GM12878 (cell line): ENCODE measurements around the gene SVBP. TPM values are rescaled to one million over a fixed set of nuclear protein-coding genes. Genes with fewer than 3 reads are reported as not detected.

Experiments
- ATAC-seq: fragments of 200-7000 bp; cut with Tn5 transposase; 3 replicates; pipeline ENCODE4 v1.9.1; 2020; ENCODE audit warnings: mild to moderate bottlenecking, moderate library complexity
- BruUV-seq: library from RNA; stranded (reverse); fragments of 400-500 nt; replicated peaks from 2 replicates; lab custom pipeline; 2021; lab: Mats Ljungman, UMichigan
- CTCF ChIA-PET: fragments of 300-600 bp; sonication (Branson Sonifier 250); formaldehyde crosslinking; extraction: SDS; loops from one replicate; lab custom pipeline; 2021; ENCODE audit warnings: inconsistent platforms; lab: Yijun Ruan, JAX
- POLR2A ChIA-PET: fragments of 350-600 bp; formaldehyde crosslinking; extraction: SDS; loops from one replicate; lab custom pipeline; 2021; ENCODE audit warnings: inconsistent platforms; lab: Charles Lee
- RAD21 ChIA-PET: fragments of 300-600 bp; sonication (Branson Sonifier 250); formaldehyde crosslinking; loops from one replicate; lab custom pipeline; 2023; ENCODE audit warnings: antibody characterized with exemption; ENCODE audit not compliant: unreplicated experiment; lab: Charles Lee
- SMC1A ChIA-PET: fragments of 300-600 bp; sonication (Branson Sonifier 250); formaldehyde crosslinking; loops from one replicate; lab custom pipeline; 2023; ENCODE audit not compliant: unreplicated experiment, uncharacterized antibody; lab: Charles Lee
- DNase-seq: peaks from one replicate; pipeline ENCODE4 v3.0.0-alpha.2; 2011; ENCODE audit warnings: low read depth, low spot score
- FAIRE-seq: peaks from 3 replicates; lab custom pipeline; 2011; peaks lifted over from hg19 to GRCh38; lab: Jason Lieb, UNC
- H2AFZ ChIP-seq: 2 replicates; pipeline ENCODE4 v1.6.0; 2011; ENCODE audit warnings: low read depth, low read length, control low read depth; ENCODE audit not compliant: control insufficient read depth
- H3K27ac ChIP-seq: 2 replicates; pipeline ENCODE4 v1.5.1; 2011; ENCODE audit warnings: control low read depth; ENCODE audit not compliant: control insufficient read depth, insufficient read depth
- H3K27me3 ChIP-seq, 2 experiments: replicated peaks in 1 of 2; 2 replicates each; pipeline versions ENCODE4 v1.6.0 to v1.6.1; 2011; ENCODE audit warnings: low read length in 1 of 2; ENCODE audit not compliant: control insufficient read depth in 2 of 2, insufficient read depth in 2 of 2
- H3K36me3 ChIP-seq, 2 experiments: 2 replicates each; pipeline ENCODE4 v1.5.1; 2011; ENCODE audit warnings: low read length in 1 of 2; ENCODE audit not compliant: control insufficient read depth in 2 of 2, insufficient read depth in 2 of 2
- H3K4me1 ChIP-seq: 2 replicates; pipeline ENCODE4 v1.6.1; 2011; ENCODE audit warnings: mild to moderate bottlenecking, low read length, moderate library complexity, mixed read lengths; ENCODE audit not compliant: control insufficient read depth, insufficient read depth
- H3K4me2 ChIP-seq: 2 replicates; pipeline ENCODE4 v1.6.0; 2011; ENCODE audit warnings: control low read depth; ENCODE audit not compliant: control insufficient read depth, insufficient read depth
- H3K4me3 ChIP-seq: fragments of 200-600 bp; sonication (generic); 2 replicates; pipeline ENCODE4 v1.5.1; 2016
- H3K79me2 ChIP-seq: 2 replicates; pipeline ENCODE4 v1.6.0; 2011; ENCODE audit warnings: low read length; ENCODE audit not compliant: control insufficient read depth, insufficient read depth
- H3K9ac ChIP-seq: 2 replicates; pipeline ENCODE4 v1.8.0; 2011; ENCODE audit warnings: low read length, control low read depth, mixed read lengths; ENCODE audit not compliant: control insufficient read depth, insufficient read depth
- H3K9me3 ChIP-seq: replicated peaks from 3 replicates; pipeline ENCODE4 v1.5.1; 2011; ENCODE audit warnings: mild to moderate bottlenecking, low read length; ENCODE audit not compliant: control insufficient read depth, insufficient read depth
- H4K20me1 ChIP-seq: 2 replicates; pipeline ENCODE4 v1.6.0; 2011; ENCODE audit not compliant: control insufficient read depth, insufficient read depth
- BCL11A ChIP-seq: IDR thresholded peaks from 2 replicates; pipeline ENCODE4 v1.6.1; 2011; ENCODE audit warnings: low read depth, low read length
- EGR1 ChIP-seq, 2 experiments: IDR thresholded peaks; 1 replicate in 1 of 2; 2 replicates in 1 of 2; pipeline ENCODE4 v1.6.1; 2011 to 2012; ENCODE audit warnings: low read depth in 2 of 2, low read length in 2 of 2, borderline replicate concordance in 1 of 2, mild to moderate bottlenecking in 1 of 2, moderate library complexity in 1 of 2
- HDAC2 ChIP-seq: fragments of 200-600 bp; sonication (generic); IDR thresholded peaks from 2 replicates; pipeline ENCODE4 v1.6.1; 2017
- JUNB ChIP-seq: IDR thresholded peaks from 2 replicates; pipeline ENCODE4 v1.6.1; 2016; ENCODE audit warnings: antibody characterized with exemption, mild to moderate bottlenecking
- KAT2A ChIP-seq: conservative IDR thresholded peaks from 2 replicates; pipeline ENCODE4 v1.6.1; 2011; ENCODE audit warnings: low read depth, low read length; ENCODE audit not compliant: control insufficient read depth
- POLR2AphosphoS2 ChIP-seq: IDR thresholded peaks from 2 replicates; pipeline ENCODE4 v1.6.1; 2011; ENCODE audit warnings: low read depth, mild to moderate bottlenecking, low read length, improper control_type of control experiment, moderate library complexity
- RCOR1 ChIP-seq: conservative IDR thresholded peaks from 2 replicates; pipeline ENCODE4 v1.6.1; 2012; ENCODE audit warnings: low read depth, low read length, improper control_type of control experiment
- SMAD1 ChIP-seq: fragments of 450-650 bp; IDR thresholded peaks from 2 replicates; pipeline ENCODE4 v1.6.1; 2018; ENCODE audit warnings: mild to moderate bottlenecking, low read depth; ENCODE audit not compliant: partially characterized antibody
- ZSCAN29 ChIP-seq: fragments of 450-650 bp; IDR thresholded peaks from 2 replicates; pipeline ENCODE4 v1.6.1; 2017; ENCODE audit warnings: mild to moderate bottlenecking, moderate library complexity
- WGBS: methylation state at CpG from one replicate; pipeline ENCODE4 v1.1.6; 2016; ENCODE audit warnings: low lambda C conversion rate; ENCODE audit not compliant: insufficient replicate concordance, insufficient coverage; ENCODE audit errors: missing lambda C conversion rate; 5-methylcytosine and 5-hydroxymethylcytosine counted together
- in situ Hi-C: fragments of 300-500 bp; cut with MboI; formaldehyde crosslinking; loops from 9 replicates; pipeline ENCODE4 v1.14.3; 2018; ENCODE audit warnings: mixed read lengths
- intact Hi-C: fragments of 100-400 bp; cut with micrococcal nuclease; formaldehyde crosslinking; loops from one replicate; pipeline ENCODE4 v1.14.2; 2022; ENCODE audit not compliant: unreplicated experiment
- polyA plus RNA-seq, 11 experiments: library from polyadenylated mRNA; depleted of rRNA in 4 of 11; unstranded in 6 of 11; stranded (reverse) in 5 of 11; fragments of >200 nt; fragmentation: Nextera tagmentation in 4 of 11; fragmentation: Illumina TruSeq in 1 of 11; extraction: Ambion mirVana in 4 of 11; extraction: Trizol in 1 of 11; gene quantifications; 1 replicate in 1 of 11; 2 replicates in 10 of 11; pipeline versions ENCODE4 v1.2.1 to v1.2.3, GENCODE V29; 2011 to 2016; ENCODE audit warnings: inconsistent platforms in 2 of 11, missing spikeins in 2 of 11, low read depth in 1 of 11
- total RNA-seq, 4 experiments: library from RNA; depleted of rRNA in 3 of 4; stranded (reverse); fragments of >200 nt in 3 of 4; fragmentation: Illumina TruSeq in 1 of 4; extraction: Trizol in 1 of 4; gene quantifications; 2 replicates each; pipeline versions ENCODE4 v1.2.1 to v1.2.3, GENCODE V29; 2013 to 2021
- TF ChIP-seq, protein P1 (sequence below): fragments of 450-650 bp; IDR thresholded peaks from 2 replicates; pipeline ENCODE4 v1.6.1; 2018; ENCODE audit warnings: borderline replicate concordance, mild to moderate bottlenecking; ENCODE audit not compliant: partially characterized antibody
- TF ChIP-seq, protein P2 (sequence below): fragments of 450-650 bp; IDR thresholded peaks from 2 replicates; pipeline ENCODE4 v1.6.1; 2018; ENCODE audit warnings: mild to moderate bottlenecking, low read depth, moderate library complexity; ENCODE audit not compliant: partially characterized antibody
- TF ChIP-seq, protein P3 (sequence below): fragments of 150-350 bp; IDR thresholded peaks from 2 replicates; pipeline ENCODE4 v1.6.1; 2014; ENCODE audit warnings: mild to moderate bottlenecking, low read depth, low read length
- TF ChIP-seq, protein P4 (sequence below): fragments of 450-650 bp; IDR thresholded peaks from 2 replicates; pipeline ENCODE4 v1.6.1; 2017; ENCODE audit warnings: mild to moderate bottlenecking, moderate library complexity

SVBP gene
- total and polyA plus RNA-seq, 10 of the 15 experiments (the other 5 are each of a cell fraction or from before 2014, with no cell fraction given): 12.6 to 29.5 (median 19.8) TPM

DNA sequence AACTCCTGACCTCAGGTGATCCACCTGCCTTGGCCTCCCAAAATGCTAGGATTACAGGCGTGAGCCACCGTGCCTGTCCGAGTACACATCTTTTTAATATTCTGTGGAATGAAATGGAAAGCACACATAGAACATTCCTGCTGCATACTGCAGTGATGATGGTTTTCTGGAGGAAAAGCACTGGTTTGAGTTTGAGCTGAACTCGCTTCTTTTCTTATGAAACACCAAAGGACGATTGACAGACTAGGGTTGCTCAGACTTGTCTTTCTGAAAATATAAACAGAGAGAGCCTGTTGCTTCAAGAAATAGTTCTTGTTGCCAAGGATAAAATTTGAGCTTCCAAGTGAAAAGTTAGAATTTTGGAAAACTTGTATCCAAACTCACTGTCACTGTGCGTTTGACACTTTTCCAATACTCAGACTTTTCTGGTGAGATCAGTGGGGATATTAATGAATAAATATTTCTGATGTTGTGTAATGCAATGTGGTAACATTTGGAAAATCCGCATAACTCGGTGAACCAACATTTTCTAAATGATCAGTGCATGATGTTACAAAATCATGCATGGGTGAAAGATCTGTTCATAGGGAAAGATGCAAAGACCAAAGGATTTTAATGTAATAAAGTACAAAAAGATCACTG is 15.2 kb downstream of the SVBP start:
- Histone ChIP-seq H2AFZ (no peak overlapping the region), H3K9ac (no peak overlapping the region), H3K4me2 (no peak overlapping the region), H3K4me1 (no peaks in the 10 kb centered on the region), H3K4me3 (no peak overlapping the region), H3K9me3 (no peaks in the 10 kb centered on the region), H3K36me3 (no peaks in the 10 kb centered on the region), H4K20me1 (no peaks in the 10 kb centered on the region), H3K27ac (no peak overlapping the region), H3K79me2 (no peaks in the 10 kb centered on the region), H3K27me3 (no peaks in the 10 kb centered on the region)
- DNase-seq (no peak), FAIRE-seq (no peak), ATAC-seq (no peak)
- CTCF ChIA-PET: no interaction called here
- in situ Hi-C loops (no loop called here), intact Hi-C loops (no loop called here)
- RAD21 ChIA-PET: interaction anchor here (1.4 kb wide), 1 partner anchor 121 kb away, joined by 3 read pairs; no protein-coding TSS in a partner anchor
- 82% methylated on average over 8 of the region's 8 CpGs for WGBS
- POLR2A ChIA-PET: no interaction called here
- SMC1A ChIA-PET: no interaction called here
- TF ChIP-seq, protein P1, sequence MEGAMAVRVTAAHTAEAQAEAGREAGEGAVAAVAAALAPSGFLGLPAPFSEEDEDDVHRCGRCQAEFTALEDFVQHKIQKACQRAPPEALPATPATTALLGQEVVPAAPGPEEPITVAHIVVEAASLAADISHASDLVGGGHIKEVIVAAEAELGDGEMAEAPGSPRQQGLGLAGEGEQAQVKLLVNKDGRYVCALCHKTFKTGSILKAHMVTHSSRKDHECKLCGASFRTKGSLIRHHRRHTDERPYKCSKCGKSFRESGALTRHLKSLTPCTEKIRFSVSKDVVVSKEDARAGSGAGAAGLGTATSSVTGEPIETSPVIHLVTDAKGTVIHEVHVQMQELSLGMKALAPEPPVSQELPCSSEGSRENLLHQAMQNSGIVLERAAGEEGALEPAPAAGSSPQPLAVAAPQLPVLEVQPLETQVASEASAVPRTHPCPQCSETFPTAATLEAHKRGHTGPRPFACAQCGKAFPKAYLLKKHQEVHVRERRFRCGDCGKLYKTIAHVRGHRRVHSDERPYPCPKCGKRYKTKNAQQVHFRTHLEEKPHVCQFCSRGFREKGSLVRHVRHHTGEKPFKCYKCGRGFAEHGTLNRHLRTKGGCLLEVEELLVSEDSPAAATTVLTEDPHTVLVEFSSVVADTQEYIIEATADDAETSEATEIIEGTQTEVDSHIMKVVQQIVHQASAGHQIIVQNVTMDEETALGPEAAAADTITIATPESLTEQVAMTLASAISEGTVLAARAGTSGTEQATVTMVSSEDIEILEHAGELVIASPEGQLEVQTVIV: no peak
- no peak for TF ChIP-seq SMAD1
- TF ChIP-seq, protein P2, sequence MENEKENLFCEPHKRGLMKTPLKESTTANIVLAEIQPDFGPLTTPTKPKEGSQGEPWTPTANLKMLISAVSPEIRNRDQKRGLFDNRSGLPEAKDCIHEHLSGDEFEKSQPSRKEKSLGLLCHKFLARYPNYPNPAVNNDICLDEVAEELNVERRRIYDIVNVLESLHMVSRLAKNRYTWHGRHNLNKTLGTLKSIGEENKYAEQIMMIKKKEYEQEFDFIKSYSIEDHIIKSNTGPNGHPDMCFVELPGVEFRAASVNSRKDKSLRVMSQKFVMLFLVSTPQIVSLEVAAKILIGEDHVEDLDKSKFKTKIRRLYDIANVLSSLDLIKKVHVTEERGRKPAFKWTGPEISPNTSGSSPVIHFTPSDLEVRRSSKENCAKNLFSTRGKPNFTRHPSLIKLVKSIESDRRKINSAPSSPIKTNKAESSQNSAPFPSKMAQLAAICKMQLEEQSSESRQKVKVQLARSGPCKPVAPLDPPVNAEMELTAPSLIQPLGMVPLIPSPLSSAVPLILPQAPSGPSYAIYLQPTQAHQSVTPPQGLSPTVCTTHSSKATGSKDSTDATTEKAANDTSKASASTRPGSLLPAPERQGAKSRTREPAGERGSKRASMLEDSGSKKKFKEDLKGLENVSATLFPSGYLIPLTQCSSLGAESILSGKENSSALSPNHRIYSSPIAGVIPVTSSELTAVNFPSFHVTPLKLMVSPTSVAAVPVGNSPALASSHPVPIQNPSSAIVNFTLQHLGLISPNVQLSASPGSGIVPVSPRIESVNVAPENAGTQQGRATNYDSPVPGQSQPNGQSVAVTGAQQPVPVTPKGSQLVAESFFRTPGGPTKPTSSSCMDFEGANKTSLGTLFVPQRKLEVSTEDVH: no peak
- TF ChIP-seq HDAC2: no peak
- no peak for TF ChIP-seq ZSCAN29
- TF ChIP-seq POLR2AphosphoS2: no peak
- no peak for TF ChIP-seq EGR1 (IDR thresholded peaks at IDR 0.05; ENCODE audit: borderline replicate concordance in 1 of 2, low read depth in 2 of 2, low read length in 2 of 2)
- TF ChIP-seq, protein P3, sequence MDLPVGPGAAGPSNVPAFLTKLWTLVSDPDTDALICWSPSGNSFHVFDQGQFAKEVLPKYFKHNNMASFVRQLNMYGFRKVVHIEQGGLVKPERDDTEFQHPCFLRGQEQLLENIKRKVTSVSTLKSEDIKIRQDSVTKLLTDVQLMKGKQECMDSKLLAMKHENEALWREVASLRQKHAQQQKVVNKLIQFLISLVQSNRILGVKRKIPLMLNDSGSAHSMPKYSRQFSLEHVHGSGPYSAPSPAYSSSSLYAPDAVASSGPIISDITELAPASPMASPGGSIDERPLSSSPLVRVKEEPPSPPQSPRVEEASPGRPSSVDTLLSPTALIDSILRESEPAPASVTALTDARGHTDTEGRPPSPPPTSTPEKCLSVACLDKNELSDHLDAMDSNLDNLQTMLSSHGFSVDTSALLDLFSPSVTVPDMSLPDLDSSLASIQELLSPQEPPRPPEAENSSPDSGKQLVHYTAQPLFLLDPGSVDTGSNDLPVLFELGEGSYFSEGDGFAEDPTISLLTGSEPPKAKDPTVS: no peak
- TF ChIP-seq BCL11A: no peak
- TF ChIP-seq, protein P4, sequence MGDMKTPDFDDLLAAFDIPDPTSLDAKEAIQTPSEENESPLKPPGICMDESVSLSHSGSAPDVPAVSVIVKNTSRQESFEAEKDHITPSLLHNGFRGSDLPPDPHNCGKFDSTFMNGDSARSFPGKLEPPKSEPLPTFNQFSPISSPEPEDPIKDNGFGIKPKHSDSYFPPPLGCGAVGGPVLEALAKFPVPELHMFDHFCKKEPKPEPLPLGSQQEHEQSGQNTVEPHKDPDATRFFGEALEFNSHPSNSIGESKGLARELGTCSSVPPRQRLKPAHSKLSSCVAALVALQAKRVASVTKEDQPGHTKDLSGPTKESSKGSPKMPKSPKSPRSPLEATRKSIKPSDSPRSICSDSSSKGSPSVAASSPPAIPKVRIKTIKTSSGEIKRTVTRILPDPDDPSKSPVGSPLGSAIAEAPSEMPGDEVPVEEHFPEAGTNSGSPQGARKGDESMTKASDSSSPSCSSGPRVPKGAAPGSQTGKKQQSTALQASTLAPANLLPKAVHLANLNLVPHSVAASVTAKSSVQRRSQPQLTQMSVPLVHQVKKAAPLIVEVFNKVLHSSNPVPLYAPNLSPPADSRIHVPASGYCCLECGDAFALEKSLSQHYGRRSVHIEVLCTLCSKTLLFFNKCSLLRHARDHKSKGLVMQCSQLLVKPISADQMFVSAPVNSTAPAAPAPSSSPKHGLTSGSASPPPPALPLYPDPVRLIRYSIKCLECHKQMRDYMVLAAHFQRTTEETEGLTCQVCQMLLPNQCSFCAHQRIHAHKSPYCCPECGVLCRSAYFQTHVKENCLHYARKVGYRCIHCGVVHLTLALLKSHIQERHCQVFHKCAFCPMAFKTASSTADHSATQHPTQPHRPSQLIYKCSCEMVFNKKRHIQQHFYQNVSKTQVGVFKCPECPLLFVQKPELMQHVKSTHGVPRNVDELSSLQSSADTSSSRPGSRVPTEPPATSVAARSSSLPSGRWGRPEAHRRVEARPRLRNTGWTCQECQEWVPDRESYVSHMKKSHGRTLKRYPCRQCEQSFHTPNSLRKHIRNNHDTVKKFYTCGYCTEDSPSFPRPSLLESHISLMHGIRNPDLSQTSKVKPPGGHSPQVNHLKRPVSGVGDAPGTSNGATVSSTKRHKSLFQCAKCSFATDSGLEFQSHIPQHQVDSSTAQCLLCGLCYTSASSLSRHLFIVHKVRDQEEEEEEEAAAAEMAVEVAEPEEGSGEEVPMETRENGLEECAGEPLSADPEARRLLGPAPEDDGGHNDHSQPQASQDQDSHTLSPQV: no peak
- TF ChIP-seq RCOR1: no peak
- no peak for TF ChIP-seq KAT2A
- TF ChIP-seq JUNB: no peak
- no TSS peak for BruUV-seq
